Hepatocyte (in vitro differentiated cells): ENCODE results near the gene PDE7B. TPM values are rescaled to one million over a fixed set of nuclear protein-coding genes. Genes with fewer than 3 reads are reported as not detected.

Source experiments
- DNase-seq: peaks from one replicate; pipeline ENCODE4 v3.0.0-alpha.2; 2016; ENCODE audit warnings: low spot score
- H2AFZ ChIP-seq: fragments of 200-600 bp; sonication (generic); 2 replicates; pipeline ENCODE4 v1.6.0; 2016; ENCODE audit warnings: antibody characterized with exemption, mild to moderate bottlenecking
- H3K27ac ChIP-seq: fragments of 200-600 bp; sonication (generic); 2 replicates; pipeline ENCODE4 v1.5.1; 2016; ENCODE audit warnings: mild to moderate bottlenecking
- H3K27me3 ChIP-seq: fragments of 200-600 bp; sonication (generic); 2 replicates; pipeline ENCODE4 v1.6.1; 2016
- H3K36me3 ChIP-seq: fragments of 200-600 bp; sonication (generic); replicated peaks from 2 replicates; pipeline ENCODE4 v1.5.1; 2016; ENCODE audit warnings: low read depth; ENCODE audit not compliant: insufficient read depth
- H3K4me1 ChIP-seq: fragments of 200-600 bp; sonication (generic); 2 replicates; pipeline ENCODE4 v1.5.1; 2016; ENCODE audit warnings: mild to moderate bottlenecking, moderate library complexity; ENCODE audit not compliant: insufficient read depth
- H3K4me2 ChIP-seq: fragments of 200-600 bp; sonication (generic); 2 replicates; pipeline ENCODE4 v1.6.0; 2016
- H3K4me3 ChIP-seq: fragments of 200-600 bp; sonication (generic); 2 replicates; pipeline ENCODE4 v1.5.1; 2016; ENCODE audit warnings: mild to moderate bottlenecking
- H3K79me2 ChIP-seq: fragments of 200-600 bp; sonication (generic); 2 replicates; pipeline ENCODE4 v1.6.0; 2017; ENCODE audit warnings: mild to moderate bottlenecking
- H3K9me2 ChIP-seq: fragments of 200-600 bp; sonication (generic); replicated peaks from 2 replicates; pipeline ENCODE4 v1.6.0; 2017; ENCODE audit warnings: mild to moderate bottlenecking; ENCODE audit not compliant: insufficient read depth
- H3K9me3 ChIP-seq: fragments of 200-600 bp; sonication (generic); 2 replicates; pipeline ENCODE4 v1.5.1; 2016; ENCODE audit warnings: low read depth, mild to moderate bottlenecking
- H4K20me1 ChIP-seq: fragments of 200-600 bp; sonication (generic); 2 replicates; pipeline ENCODE4 v1.6.0; 2016; ENCODE audit warnings: mild to moderate bottlenecking; ENCODE audit not compliant: insufficient read depth, poor library complexity, severe bottlenecking
- CTCF ChIP-seq: fragments of 200-600 bp; sonication (generic); IDR thresholded peaks from 2 replicates; pipeline ENCODE4 v1.5.1; 2016; ENCODE audit warnings: antibody characterized with exemption, mild to moderate bottlenecking; ENCODE audit not compliant: poor library complexity
- EZH2 ChIP-seq: fragments of 200-600 bp; sonication (generic); IDR thresholded peaks from 2 replicates; pipeline ENCODE4 v1.6.1; 2016; ENCODE audit warnings: antibody characterized with exemption, mild to moderate bottlenecking, borderline replicate concordance
- EZH2phosphoT487 ChIP-seq: fragments of 200-600 bp; sonication (generic); IDR thresholded peaks from one replicate; pipeline ENCODE4 v1.6.1; 2018; ENCODE audit warnings: antibody characterized with exemption, mild to moderate bottlenecking, low read depth, moderate library complexity; ENCODE audit not compliant: unreplicated experiment, severe bottlenecking
- WGBS: methylation state at CpG from one replicate; pipeline ENCODE4 v1.1.6; 2016; ENCODE audit warnings: low lambda C conversion rate; ENCODE audit errors: missing lambda C conversion rate; 5-methylcytosine and 5-hydroxymethylcytosine counted together
- polyA plus RNA-seq: library from polyadenylated mRNA; unstranded; fragments of >200 nt; fragmentation: Nextera tagmentation; extraction: Ambion mirVana; gene quantifications from 2 replicates; pipeline ENCODE4 v1.2.1, GENCODE V29; 2016
- total RNA-seq: library from RNA; depleted of rRNA; stranded (reverse); fragments of >200 nt; gene quantifications from 2 replicates; pipeline ENCODE4 v1.2.3, GENCODE V29; 2014

PDE7B gene
- total and polyA plus RNA-seq, 2 experiments from 2014 or later, result 3.4 to 7.2 TPM

- no peaks in the 10 kb centered on the region for H3K9me3 ChIP-seq
- H3K9me2 ChIP-seq, result no peaks in the 10 kb centered on the region
- TF ChIP-seq CTCF, result no peak
- no peak for TF ChIP-seq EZH2phosphoT487
- TF ChIP-seq EZH2, result no peak
- 83% methylated on average over 5 of the region's 5 CpGs for WGBS
- H3K4me1 ChIP-seq, result no peaks in the 10 kb centered on the region
- no peak overlapping the region for H3K4me2 ChIP-seq
- DNase-seq, result no peak
- H3K27me3 ChIP-seq, result no peaks in the 10 kb centered on the region
- no peak overlapping the region for H3K27ac ChIP-seq
- H2AFZ ChIP-seq, result no peak overlapping the region
- no peaks in the 10 kb centered on the region for H3K79me2 ChIP-seq
- H3K4me3 ChIP-seq, result no peak overlapping the region
- no peaks in the 10 kb centered on the region for H4K20me1 ChIP-seq
- H3K36me3 ChIP-seq, result no peaks in the 10 kb centered on the region
Observed at GRCh38 chr6:136077834-136078576, 226.5 kb downstream of the PDE7B start.

- Histone ChIP-seq H3K4me2 (no peak overlapping the region), H3K9me3 (no peaks in the 10 kb centered on the region), H3K79me2 (no peaks in the 10 kb centered on the region), H4K20me1 (no peaks in the 10 kb centered on the region), H3K36me3 (no peaks in the 10 kb centered on the region), H2AFZ (no peak overlapping the region), H3K9me2 (no peaks in the 10 kb centered on the region), H3K27ac (no peak overlapping the region), H3K4me3 (no peak overlapping the region), H3K27me3 (no peaks in the 10 kb centered on the region), H3K4me1 (no peaks in the 10 kb centered on the region)
- 83% methylated on average over 6 of the region's 6 CpGs for WGBS
- TF ChIP-seq EZH2, result no peak
- TF ChIP-seq CTCF, result no peak
- TF ChIP-seq EZH2phosphoT487, result no peak
- no peak for DNase-seq
Observed at GRCh38 chr6:136079701-136080565, 228.4 kb downstream of the PDE7B start.

- no peaks in the 10 kb centered on the region for H3K79me2 ChIP-seq
- no peaks in the 10 kb centered on the region for H3K9me3 ChIP-seq
- no peak for TF ChIP-seq CTCF
- no peak for TF ChIP-seq EZH2
- TF ChIP-seq EZH2phosphoT487, result no peak
- no peaks in the 10 kb centered on the region for H3K4me1 ChIP-seq
- no peak overlapping the region for H2AFZ ChIP-seq
- H3K4me2 ChIP-seq, result no peak overlapping the region
- H4K20me1 ChIP-seq, result no peaks in the 10 kb centered on the region
- H3K27ac ChIP-seq, result no peak overlapping the region
- H3K4me3 ChIP-seq, result no peak overlapping the region
- DNase-seq, result no peak
- H3K27me3 ChIP-seq, result no peaks in the 10 kb centered on the region
- no peaks in the 10 kb centered on the region for H3K9me2 ChIP-seq
- no peaks in the 10 kb centered on the region for H3K36me3 ChIP-seq
Observed at GRCh38 chr6:136083540-136083939, 232.0 kb downstream of the PDE7B start.
